ENCODE data around the gene UBASH3B.

Gene UBASH3B

GRCh38 chr11:122616718-122617117, 38.8 kb upstream of the UBASH3B start:
- no peak overlapping the region for H3K27ac ChIP-seq (ENCODE audit: low read length)
- H2AFZ ChIP-seq (ENCODE audit: low read length) = no peak overlapping the region
- no peaks in the 10 kb centered on the region for H4K20me1 ChIP-seq (ENCODE audit: insufficient read depth, low read length)
- TF ChIP-seq EZH2 (optimal IDR thresholded peaks at IDR 0.05; ENCODE audit: low read depth, low read length) (no peak), CTCF (IDR thresholded peaks at IDR 0.05; ENCODE audit: low read length) (no peak), EZH2phosphoT487 (IDR thresholded peaks at IDR 0.05; ENCODE audit: low read length) (no peak)
- H3K4me3 ChIP-seq (ENCODE audit: low read length) = no peak overlapping the region
- no peaks in the 10 kb centered on the region for H3K36me3 ChIP-seq (replicated peaks; ENCODE audit: insufficient read depth, low read length)
- no peaks in the 10 kb centered on the region for H3K9me3 ChIP-seq (replicated peaks; ENCODE audit: insufficient read depth, low read length)
- H3K4me2 ChIP-seq (ENCODE audit: low read depth, low read length) = no peak overlapping the region
- no peaks in the 10 kb centered on the region for H3K4me1 ChIP-seq (ENCODE audit: low read length)
- H3K9ac ChIP-seq (ENCODE audit: low read length) = no peak overlapping the region
- no peaks in the 10 kb centered on the region for H3K79me2 ChIP-seq (ENCODE audit: low read length)
- H3K27me3 ChIP-seq (replicated peaks; ENCODE audit: insufficient read depth, low read length) = no peaks in the 10 kb centered on the region
- H3K9me2 ChIP-seq (replicated peaks; ENCODE audit: insufficient read depth, low read length) = no peaks in the 10 kb centered on the region
- H3F3A ChIP-seq (ENCODE audit: insufficient read depth, low read length) = no peaks in the 10 kb centered on the region
- DNase-seq = no peak

GRCh38 chr11:122617297-122617696, 38.2 kb upstream of the UBASH3B start:
- Histone ChIP-seq H3K4me2 (ENCODE audit: low read depth, low read length) (no peak overlapping the region), H3K9ac (ENCODE audit: low read length) (no peak overlapping the region), H3K4me1 (ENCODE audit: low read length) (no peaks in the 10 kb centered on the region), H3K27ac (ENCODE audit: low read length) (no peak overlapping the region), H4K20me1 (ENCODE audit: insufficient read depth, low read length) (no peaks in the 10 kb centered on the region), H3K9me2 (replicated peaks; ENCODE audit: insufficient read depth, low read length) (no peaks in the 10 kb centered on the region), H3K36me3 (replicated peaks; ENCODE audit: insufficient read depth, low read length) (no peaks in the 10 kb centered on the region), H2AFZ (ENCODE audit: low read length) (no peak overlapping the region), H3K4me3 (ENCODE audit: low read length) (no peak overlapping the region), H3K27me3 (replicated peaks; ENCODE audit: insufficient read depth, low read length) (no peaks in the 10 kb centered on the region), H3F3A (ENCODE audit: insufficient read depth, low read length) (no peaks in the 10 kb centered on the region), H3K9me3 (replicated peaks; ENCODE audit: insufficient read depth, low read length) (no peaks in the 10 kb centered on the region), H3K79me2 (ENCODE audit: low read length) (no peaks in the 10 kb centered on the region)
- no peak for DNase-seq
- TF ChIP-seq EZH2 (optimal IDR thresholded peaks at IDR 0.05; ENCODE audit: low read depth, low read length) (no peak), EZH2phosphoT487 (IDR thresholded peaks at IDR 0.05; ENCODE audit: low read length) (no peak), CTCF (IDR thresholded peaks at IDR 0.05; ENCODE audit: low read length) (no peak)

GRCh38 chr11:122617926-122618325, 37.6 kb upstream of the UBASH3B start:
- H3K9me3 ChIP-seq (replicated peaks; ENCODE audit: insufficient read depth, low read length) = no peaks in the 10 kb centered on the region
- H3K4me3 ChIP-seq (ENCODE audit: low read length) = no peak overlapping the region
- no peaks in the 10 kb centered on the region for H3K27me3 ChIP-seq (replicated peaks; ENCODE audit: insufficient read depth, low read length)
- no peak overlapping the region for H3K27ac ChIP-seq (ENCODE audit: low read length)
- H3K4me1 ChIP-seq (ENCODE audit: low read length) = no peaks in the 10 kb centered on the region
- H3F3A ChIP-seq (ENCODE audit: insufficient read depth, low read length) = no peaks in the 10 kb centered on the region
- H3K36me3 ChIP-seq (replicated peaks; ENCODE audit: insufficient read depth, low read length) = no peaks in the 10 kb centered on the region
- no peaks in the 10 kb centered on the region for H3K79me2 ChIP-seq (ENCODE audit: low read length)
- no peak overlapping the region for H3K4me2 ChIP-seq (ENCODE audit: low read depth, low read length)
- DNase-seq = no peak
- H3K9ac ChIP-seq (ENCODE audit: low read length) = no peak overlapping the region
- no peaks in the 10 kb centered on the region for H3K9me2 ChIP-seq (replicated peaks; ENCODE audit: insufficient read depth, low read length)
- H4K20me1 ChIP-seq (ENCODE audit: insufficient read depth, low read length) = no peaks in the 10 kb centered on the region
- no peak overlapping the region for H2AFZ ChIP-seq (ENCODE audit: low read length)
- TF ChIP-seq EZH2phosphoT487 (IDR thresholded peaks at IDR 0.05; ENCODE audit: low read length) = no peak
- no peak for TF ChIP-seq CTCF (IDR thresholded peaks at IDR 0.05; ENCODE audit: low read length)
- TF ChIP-seq EZH2 (optimal IDR thresholded peaks at IDR 0.05; ENCODE audit: low read depth, low read length) = no peak

Measured in MM.1S (cell line).